NB4 (cell line): Measurements from ENCODE around the gene CFI.

ENCODE experiments used
- POLR2A ChIP-seq: IDR thresholded peaks from 2 replicates; pipeline ENCODE4 v1.6.1; 2011; ENCODE audit warnings: mild to moderate bottlenecking; ENCODE audit not compliant: insufficient read length; ENCODE audit errors: extremely low read depth
- TF ChIP-seq, protein P1 (sequence below): IDR thresholded peaks from one replicate; pipeline ENCODE4 v1.5.1; 2012; ENCODE audit warnings: low read depth, low read length
- TF ChIP-seq, protein P2 (sequence below): IDR thresholded peaks from 2 replicates; pipeline ENCODE4 v1.6.1; 2011; ENCODE audit warnings: low read depth, low read length

DNA sequence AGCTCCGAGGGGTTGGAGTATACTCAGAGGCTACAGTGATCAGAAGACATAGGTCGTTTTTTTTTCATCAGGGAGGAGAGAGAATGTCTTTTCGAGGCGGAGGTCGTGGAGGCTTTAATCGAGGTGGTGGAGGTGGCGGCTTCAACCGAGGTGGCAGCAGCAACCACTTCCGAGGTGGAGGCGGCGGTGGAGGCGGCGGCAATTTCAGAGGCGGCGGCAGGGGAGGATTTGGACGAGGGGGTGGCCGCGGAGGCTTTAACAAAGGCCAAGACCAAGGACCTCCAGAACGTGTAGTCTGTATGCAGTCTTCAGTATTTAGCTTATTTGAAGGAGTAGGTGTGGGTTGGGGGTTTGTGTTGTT, 14.3 kb upstream of the CFI start:
- TF ChIP-seq, protein P1, sequence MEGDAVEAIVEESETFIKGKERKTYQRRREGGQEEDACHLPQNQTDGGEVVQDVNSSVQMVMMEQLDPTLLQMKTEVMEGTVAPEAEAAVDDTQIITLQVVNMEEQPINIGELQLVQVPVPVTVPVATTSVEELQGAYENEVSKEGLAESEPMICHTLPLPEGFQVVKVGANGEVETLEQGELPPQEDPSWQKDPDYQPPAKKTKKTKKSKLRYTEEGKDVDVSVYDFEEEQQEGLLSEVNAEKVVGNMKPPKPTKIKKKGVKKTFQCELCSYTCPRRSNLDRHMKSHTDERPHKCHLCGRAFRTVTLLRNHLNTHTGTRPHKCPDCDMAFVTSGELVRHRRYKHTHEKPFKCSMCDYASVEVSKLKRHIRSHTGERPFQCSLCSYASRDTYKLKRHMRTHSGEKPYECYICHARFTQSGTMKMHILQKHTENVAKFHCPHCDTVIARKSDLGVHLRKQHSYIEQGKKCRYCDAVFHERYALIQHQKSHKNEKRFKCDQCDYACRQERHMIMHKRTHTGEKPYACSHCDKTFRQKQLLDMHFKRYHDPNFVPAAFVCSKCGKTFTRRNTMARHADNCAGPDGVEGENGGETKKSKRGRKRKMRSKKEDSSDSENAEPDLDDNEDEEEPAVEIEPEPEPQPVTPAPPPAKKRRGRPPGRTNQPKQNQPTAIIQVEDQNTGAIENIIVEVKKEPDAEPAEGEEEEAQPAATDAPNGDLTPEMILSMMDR = no peak
- no peak for TF ChIP-seq POLR2A
- TF ChIP-seq, protein P2, sequence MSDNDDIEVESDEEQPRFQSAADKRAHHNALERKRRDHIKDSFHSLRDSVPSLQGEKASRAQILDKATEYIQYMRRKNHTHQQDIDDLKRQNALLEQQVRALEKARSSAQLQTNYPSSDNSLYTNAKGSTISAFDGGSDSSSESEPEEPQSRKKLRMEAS = no peak
